ENCODE results near the gene NXF1. TPM values are rescaled to one million over a fixed set of nuclear protein-coding genes. Genes with fewer than 3 reads are reported as not detected.

The NXF1 gene
- total and polyA plus RNA-seq, 2 donors (not counting 1 experiment from before 2014, with no cell fraction given), result 161 to 262 TPM

GRCh38 chr11:62831520-62832335 lies 26.5 kb upstream of the NXF1 start, which contains the start of gene STX5:
STX5 (minus strand) TSS chr11:62832051; CDS start chr11:62831243, 808 bp downstream.
- under 1% methylated on average over 61 of the region's 65 CpGs for WGBS (ENCODE audit: insufficient coverage)
- Histone ChIP-seq H3K79me2 (ENCODE audit: control insufficient read depth, insufficient read depth, low read length) (peaks cover 84% of the 10 kb centered on the region), H3K9ac (ENCODE audit: low read length) (peak within 1 kb of the TSS; percentile 99), H3K27ac (ENCODE audit: low read length in 2 of 2) (peak within 1 kb of the TSS; percentile 96 to 99), H3K36me3 (replicated peaks in 1 of 2; ENCODE audit: control extremely low read depth in 1 of 2, control insufficient read depth in 1 of 2, extremely low read depth in 1 of 2, insufficient read depth in 2 of 2, low read length in 1 of 2) (peaks cover 4 to 49% of the 10 kb centered on the region in 2 experiments), H3K27me3 (replicated peaks in 1 of 4; ENCODE audit: control extremely low read depth in 1 of 4, control insufficient read depth in 3 of 4, insufficient read depth in 4 of 4, low read length in 3 of 4) (no peaks in the 10 kb centered on the region), H3K9me3 (ENCODE audit: control extremely low read depth in 1 of 3, control insufficient read depth in 2 of 3, insufficient read depth in 1 of 3, low read length in 2 of 3) (no peaks in the 10 kb centered on the region), H3K4me2 (replicated peaks; ENCODE audit: low read depth, low read length, poor library complexity, severe bottlenecking) (peak within 1 kb of the TSS; percentile 94), H3K4me3 (ENCODE audit: control extremely low read depth in 1 of 5, extremely low read depth in 1 of 5, insufficient read depth in 1 of 5, low read depth in 2 of 5, low read length in 4 of 5) (peak within 1 kb of the TSS; percentile 69 to 96 (median 92)), H2AFZ (ENCODE audit: insufficient read depth, low read depth, low read length, poor library complexity, severe bottlenecking) (peak within 1 kb of the TSS; percentile 75), H3K4me1 (ENCODE audit: control insufficient read depth in 2 of 2, insufficient read depth in 2 of 2, low read length in 2 of 2) (peaks cover 16 to 30% of the 10 kb centered on the region in 2 donors), H4K20me1 (ENCODE audit: control insufficient read depth, insufficient read depth, low read length, poor library complexity, severe bottlenecking) (peaks cover 36% of the 10 kb centered on the region)
- peaks cover 43% of the 10 kb centered on the region for H3K4me1 Mint-ChIP-seq
- peak; percentile 100 for DNase-seq
- H3K9me3 Mint-ChIP-seq (ENCODE audit: insufficient read depth), result no peaks in the 10 kb centered on the region
- peak; percentile 95 for ATAC-seq (ENCODE audit: low read depth)
- peak within 1 kb of the TSS; percentile 97 for H3K27ac Mint-ChIP-seq
- peak within 1 kb of the TSS; percentile 92 for H3K4me3 Mint-ChIP-seq
- ChIA-PET POLR2A (interaction anchor here (0.6 to 2.8 kb wide), 16 partner anchors 9 to 241 kb away, joined by 3 to 53 read pairs (median 9); partner anchors contain the start of genes C11orf98, CSKMT, HNRNPUL2 and MTA2), CTCF (interaction anchor here (0.6 to 2.8 kb wide), 12 partner anchors 9 to 294 kb away, joined by 3 to 14 read pairs (median 5); partner anchors contain the start of genes TMEM179B, TTC9C and ZBTB3)
- no peaks in the 10 kb centered on the region for H3K27me3 Mint-ChIP-seq
- intact Hi-C loops (cut with micrococcal nuclease), result loop anchor here (1.0 to 2.0 kb wide), 10 partner anchors 8 to 257 kb away; partner anchors contain the start of genes GANAB, HNRNPUL2, NXF1 and TAF6L
- no peak for TF ChIP-seq EZH2 (IDR thresholded peaks at IDR 0.05; ENCODE audit: borderline replicate concordance, insufficient read depth, low read depth, low read length, poor library complexity, severe bottlenecking)
- TF ChIP-seq CTCF (IDR thresholded peaks at IDR 0.05), result no peak

All from B cell (primary cell).